ENCODE measurements around the gene PPP1R14C. TPM values are rescaled to one million over a fixed set of nuclear protein-coding genes. Genes with fewer than 3 reads are reported as not detected.
"Not testable (repeated sequence)": the region's sequence is repeated elsewhere in the genome, so short reads cannot be mapped to it uniquely, and the experiment has no call there.

PPP1R14C gene
- 42.3 TPM for total RNA-seq

- DNase-seq, result peak; percentile 88
These were observed at the start of gene PPP1R14C for GRCh38 chr6:150142670-150143515. TSS of gene PPP1R14C (plus strand) at chr6:150143044. CDS start at chr6:150143193, 149 bp downstream.

GRCh38 chr6:150093397-150093796, 49.4 kb upstream of the PPP1R14C start:
- no peak for DNase-seq

GRCh38 chr6:150098155-150098554, 44.7 kb upstream of the PPP1R14C start:
- DNase-seq, result no peak

- no peak for DNase-seq
These were observed 43.3 kb upstream of the PPP1R14C start for GRCh38 chr6:150099546-150099945.

- no peak for DNase-seq
These were observed 42.9 kb upstream of the PPP1R14C start for GRCh38 chr6:150099953-150100352.

GRCh38 chr6:150100745-150101144, 42.1 kb upstream of the PPP1R14C start:
- DNase-seq, result no peak

- no peak for DNase-seq
These were observed 40.0 kb upstream of the PPP1R14C start for GRCh38 chr6:150102750-150103270.

GRCh38 chr6:150112233-150112632, 30.6 kb upstream of the PPP1R14C start:
- DNase-seq, result no peak

GRCh38 chr6:150115769-150116168, 27.1 kb upstream of the PPP1R14C start:
- no peak for DNase-seq

GRCh38 chr6:150116200-150116800, 26.5 kb upstream of the PPP1R14C start:
- DNase-seq, result peak; percentile 38

- DNase-seq, result peak; percentile 33
These were observed 24.6 kb upstream of the PPP1R14C start for GRCh38 chr6:150118203-150118602.

- peak; percentile 63 for DNase-seq
These were observed 24.2 kb upstream of the PPP1R14C start for GRCh38 chr6:150118627-150119026.

GRCh38 chr6:150119173-150119572, 23.7 kb upstream of the PPP1R14C start:
- DNase-seq, result peak; percentile 81

GRCh38 chr6:150123645-150124044, 19.2 kb upstream of the PPP1R14C start:
- no peak for DNase-seq

- DNase-seq, result no peak
These were observed 18.6 kb upstream of the PPP1R14C start for GRCh38 chr6:150124235-150124634.

GRCh38 chr6:150126641-150127291, 16.1 kb upstream of the PPP1R14C start:
- DNase-seq, result no peak

GRCh38 chr6:150128425-150128824, 14.4 kb upstream of the PPP1R14C start:
- DNase-seq, result no peak

- no peak for DNase-seq
These were observed 13.0 kb upstream of the PPP1R14C start for GRCh38 chr6:150129616-150130505.

GRCh38 chr6:150133686-150134085, 9.2 kb upstream of the PPP1R14C start:
- no peak for DNase-seq

- DNase-seq, result no peak
These were observed 8.4 kb upstream of the PPP1R14C start for GRCh38 chr6:150134280-150134920.

GRCh38 chr6:150137711-150138110, 5.1 kb upstream of the PPP1R14C start:
- DNase-seq, result not testable (repeated sequence)

Measured in tongue (tissue), 2 donors.